ENCODE data around the gene APOBEC3H. TPM values are rescaled to one million over a fixed set of nuclear protein-coding genes. Genes with fewer than 3 reads are reported as not detected.

Gene APOBEC3H
- total RNA-seq, 2 experiments from 2014 or later = 82.8 to 89.7 TPM

- POLR2A ChIA-PET = no interaction called here
- H3K27me3 Mint-ChIP-seq (ENCODE audit: low read depth) = no peaks in the 10 kb centered on the region
- CTCF ChIA-PET = no interaction called here
- peaks cover 84% of the 10 kb centered on the region for H3K4me1 Mint-ChIP-seq (ENCODE audit: low read depth)
- H3K9me3 Mint-ChIP-seq (ENCODE audit: insufficient read depth) = no peaks in the 10 kb centered on the region
- peak overlapping the region; percentile 84 for H3K27ac Mint-ChIP-seq
- ATAC-seq (no peak), DNase-seq (no peak)
- peaks cover 83% of the 10 kb centered on the region for H3K36me3 Mint-ChIP-seq (ENCODE audit: low read depth)
- no peak overlapping the region for H3K4me3 Mint-ChIP-seq
Observed at GRCh38 chr22:39083212-39084165, 13.6 kb upstream of the APOBEC3H start.

DNA sequence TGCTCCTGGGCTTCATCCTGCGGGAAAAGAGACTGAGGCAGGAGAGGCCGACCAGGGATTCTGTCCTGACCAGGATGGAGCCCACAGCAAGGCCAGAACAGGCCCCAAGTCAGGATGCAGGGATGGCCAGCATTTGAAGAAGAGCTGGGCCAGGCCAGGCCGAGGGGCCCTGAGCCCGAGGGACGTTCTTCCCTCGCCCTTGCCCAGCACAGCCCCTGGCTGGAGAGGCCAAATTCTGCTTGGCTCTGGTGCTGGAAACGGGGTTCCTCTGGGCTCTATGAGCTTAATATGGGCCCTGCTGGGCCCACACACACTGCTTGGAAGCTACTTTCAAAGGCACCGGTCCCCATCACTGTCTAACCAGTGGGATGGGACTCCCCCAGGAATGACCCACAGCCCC is 12.4 kb upstream of the APOBEC3H start:
- Mint-ChIP-seq H3K36me3 (ENCODE audit: low read depth) (peaks cover 82% of the 10 kb centered on the region), H3K27me3 (ENCODE audit: low read depth) (no peaks in the 10 kb centered on the region), H3K27ac (peak overlapping the region; percentile 60), H3K4me1 (ENCODE audit: low read depth) (peaks cover 92% of the 10 kb centered on the region), H3K9me3 (ENCODE audit: insufficient read depth) (no peaks in the 10 kb centered on the region), H3K4me3 (no peak overlapping the region)
- no peak for ATAC-seq
- no peak for DNase-seq
- CTCF ChIA-PET = no interaction called here
- POLR2A ChIA-PET = interaction anchor here (0.7 to 1.4 kb wide), 3 partner anchors 13 to 307 kb away, joined by 3 to 4 read pairs (median 3); partner anchors contain the start of gene APOBEC3H

DNA sequence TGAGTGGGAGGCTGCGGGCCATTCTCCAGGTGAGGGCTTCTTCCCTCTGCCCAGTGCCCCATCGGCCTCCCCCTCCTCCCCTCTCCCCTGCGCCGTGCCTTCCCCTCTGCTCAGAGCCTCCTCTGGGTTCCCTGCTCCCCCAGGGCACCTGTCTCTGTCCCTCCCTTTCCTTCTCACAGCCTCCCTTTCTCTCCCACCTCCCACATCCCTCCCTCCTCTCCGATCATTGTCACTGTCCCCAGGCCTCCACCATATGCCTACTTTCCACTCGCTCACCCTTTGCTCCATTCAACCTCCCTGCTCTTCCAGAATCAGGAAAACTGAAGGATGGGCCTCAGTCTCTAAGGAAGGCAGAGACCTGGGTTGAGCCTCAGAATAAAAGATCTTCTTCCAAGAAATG is 9.9 kb upstream of the APOBEC3H start:
- peaks cover 94% of the 10 kb centered on the region for H3K4me1 Mint-ChIP-seq (ENCODE audit: low read depth)

GRCh38 chr22:39087881-39088684 is 9.0 kb upstream of the APOBEC3H start:
- no peak for DNase-seq
- Mint-ChIP-seq H3K27ac (peak overlapping the region; percentile 100), H3K4me3 (no peak overlapping the region), H3K9me3 (ENCODE audit: insufficient read depth) (no peaks in the 10 kb centered on the region), H3K27me3 (ENCODE audit: low read depth) (no peaks in the 10 kb centered on the region), H3K36me3 (ENCODE audit: low read depth) (peaks cover 69% of the 10 kb centered on the region), H3K4me1 (ENCODE audit: low read depth) (peaks cover 94% of the 10 kb centered on the region)
- ChIA-PET POLR2A (interaction anchor here (1.0 to 2.2 kb wide), 5 partner anchors 9 to 383 kb away, joined by 3 to 8 read pairs (median 3); partner anchors contain the start of genes APOBEC3H and GTPBP1), CTCF (interaction anchor here (1.1 to 2.5 kb wide), 4 partner anchors 8 to 441 kb away, joined by 3 to 6 read pairs (median 5); no protein-coding TSS in a partner anchor)
- no peak for ATAC-seq

More for the DNA sequence above, 9.9 kb upstream of the APOBEC3H start:
- no peaks in the 10 kb centered on the region for H3K27me3 Mint-ChIP-seq (ENCODE audit: low read depth)
- DNase-seq (no peak), ATAC-seq (no peak)
- POLR2A ChIA-PET = interaction anchor here (2.2 kb wide), 1 partner anchor 12 kb away, joined by 8 read pairs; no protein-coding TSS in a partner anchor
- CTCF ChIA-PET = no interaction called here
- H3K4me3 Mint-ChIP-seq = no peak overlapping the region
- no peaks in the 10 kb centered on the region for H3K9me3 Mint-ChIP-seq (ENCODE audit: insufficient read depth)
- H3K36me3 Mint-ChIP-seq (ENCODE audit: low read depth) = peaks cover 76% of the 10 kb centered on the region
- peak overlapping the region; percentile 94 for H3K27ac Mint-ChIP-seq

DNA sequence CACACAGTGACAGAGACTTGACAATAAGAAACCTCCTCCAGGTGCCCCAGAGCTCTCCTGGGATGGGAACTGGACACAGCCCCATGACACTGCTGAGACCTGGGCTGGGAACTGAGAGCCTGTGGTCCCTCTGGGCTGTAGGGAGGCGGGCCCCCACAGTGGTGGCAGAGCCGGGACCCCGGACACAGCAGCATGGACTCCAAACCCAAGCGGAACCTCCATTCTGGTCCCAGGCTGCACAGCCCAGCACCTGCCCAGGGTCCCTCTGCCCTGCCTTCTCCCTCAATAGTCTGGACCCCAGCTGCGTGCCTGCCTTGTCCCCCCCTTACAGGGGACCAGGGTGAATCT is 8.4 kb upstream of the APOBEC3H start:
- no peak for ATAC-seq
- H3K4me3 Mint-ChIP-seq = no peak overlapping the region
- CTCF ChIA-PET = interaction anchor here (1.1 to 2.5 kb wide), 5 partner anchors 9 to 440 kb away, joined by 3 to 7 read pairs (median 5); partner anchors contain the start of gene APOBEC3G
- DNase-seq = no peak
- peaks cover 93% of the 10 kb centered on the region for H3K4me1 Mint-ChIP-seq (ENCODE audit: low read depth)
- peaks cover 63% of the 10 kb centered on the region for H3K36me3 Mint-ChIP-seq (ENCODE audit: low read depth)
- no peaks in the 10 kb centered on the region for H3K27me3 Mint-ChIP-seq (ENCODE audit: low read depth)
- H3K27ac Mint-ChIP-seq = peak overlapping the region; percentile 100
- no peaks in the 10 kb centered on the region for H3K9me3 Mint-ChIP-seq (ENCODE audit: insufficient read depth)
- POLR2A ChIA-PET = interaction anchor here (1.0 to 2.2 kb wide), 5 partner anchors 8 to 383 kb away, joined by 3 to 8 read pairs (median 3); partner anchors contain the start of genes APOBEC3H and GTPBP1

- Mint-ChIP-seq H3K4me3 (peak overlapping the region; percentile 74), H3K9me3 (ENCODE audit: insufficient read depth) (no peaks in the 10 kb centered on the region), H3K4me1 (ENCODE audit: low read depth) (peaks cover 98% of the 10 kb centered on the region), H3K27ac (peak overlapping the region; percentile 100), H3K27me3 (ENCODE audit: low read depth) (no peaks in the 10 kb centered on the region), H3K36me3 (ENCODE audit: low read depth) (peaks cover 64% of the 10 kb centered on the region)
- ChIA-PET POLR2A (interaction anchor here (0.7 to 1.6 kb wide), 6 partner anchors 9 to 385 kb away, joined by 3 to 6 read pairs (median 4); partner anchors contain the start of gene GTPBP1), CTCF (interaction anchor here (1.4 to 2.5 kb wide), 4 partner anchors 12 to 220 kb away, joined by 3 to 7 read pairs (median 4); partner anchors contain the start of gene APOBEC3G)
- DNase-seq (no peak), ATAC-seq (no peak)
Observed at GRCh38 chr22:39089928-39090327, 7.1 kb upstream of the APOBEC3H start.

- ATAC-seq = peak; percentile 84
- POLR2A ChIA-PET = interaction anchor here (1.0 to 1.5 kb wide), 6 partner anchors 9 to 334 kb away, joined by 3 to 6 read pairs (median 4); no protein-coding TSS in a partner anchor
- peaks cover 59% of the 10 kb centered on the region for H3K36me3 Mint-ChIP-seq (ENCODE audit: low read depth)
- H3K4me3 Mint-ChIP-seq = peak overlapping the region; percentile 74
- CTCF ChIA-PET = interaction anchor here (0.6 to 1.9 kb wide), 6 partner anchors 10 to 106 kb away, joined by 3 to 7 read pairs (median 4); partner anchors contain the start of gene APOBEC3G
- no peaks in the 10 kb centered on the region for H3K27me3 Mint-ChIP-seq (ENCODE audit: low read depth)
- H3K27ac Mint-ChIP-seq = peak overlapping the region; percentile 100
- H3K4me1 Mint-ChIP-seq (ENCODE audit: low read depth) = peaks cover 99% of the 10 kb centered on the region
- DNase-seq = peak; percentile 95
- no peaks in the 10 kb centered on the region for H3K9me3 Mint-ChIP-seq (ENCODE audit: insufficient read depth)
Observed at GRCh38 chr22:39090426-39091064, 6.5 kb upstream of the APOBEC3H start.

DNA sequence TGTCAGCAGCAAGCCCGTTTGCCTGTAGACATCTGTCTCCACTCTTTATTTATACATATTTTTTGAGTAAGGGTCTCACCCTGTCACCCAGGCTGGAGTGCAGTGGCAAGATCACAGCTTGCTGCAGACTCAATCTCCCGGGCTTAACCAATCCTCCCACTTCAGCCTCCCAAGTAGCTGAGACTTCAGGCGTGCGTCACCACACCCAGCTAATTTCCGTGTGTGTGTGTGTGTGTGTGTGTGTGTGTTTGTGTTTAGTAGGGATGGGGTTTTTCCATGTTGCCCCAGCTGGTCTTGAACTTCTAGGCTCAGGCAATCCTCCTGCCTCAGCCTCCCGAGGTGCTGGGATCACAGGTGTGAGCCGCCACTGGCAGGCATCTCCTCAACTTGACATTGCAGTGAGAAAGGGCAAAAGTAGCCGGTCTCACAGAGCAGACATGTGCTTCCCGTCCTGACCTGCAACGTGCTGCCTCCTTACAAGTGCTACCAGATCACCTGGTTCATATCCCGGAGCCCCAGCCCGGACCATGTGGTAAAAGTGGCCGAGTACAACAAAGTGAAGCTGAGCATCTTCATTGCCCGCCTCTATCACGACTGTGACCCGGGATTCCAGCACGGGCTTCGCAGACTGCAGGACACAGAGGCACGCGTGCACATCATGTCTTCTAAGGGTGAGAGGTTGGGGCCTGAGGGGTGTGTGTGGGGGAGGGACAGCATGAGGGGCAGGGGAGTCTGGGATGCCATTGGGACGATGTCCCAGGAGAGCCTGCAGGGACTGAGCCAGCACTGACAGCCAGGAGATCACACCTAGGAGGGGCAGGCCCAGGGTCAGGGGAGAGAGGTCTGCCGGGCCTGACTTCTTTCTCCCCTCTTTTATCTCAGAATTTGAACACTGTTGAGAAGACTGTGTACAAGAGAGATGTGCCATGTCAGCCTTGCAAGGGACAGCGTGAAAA is 5.6 kb upstream of the APOBEC3H start:
- CTCF ChIA-PET = interaction anchor here (0.6 to 1.7 kb wide), 3 partner anchors 9 to 107 kb away, joined by 3 to 4 read pairs (median 4); no protein-coding TSS in a partner anchor
- no peaks in the 10 kb centered on the region for H3K27me3 Mint-ChIP-seq (ENCODE audit: low read depth)
- no peaks in the 10 kb centered on the region for H3K9me3 Mint-ChIP-seq (ENCODE audit: insufficient read depth)
- POLR2A ChIA-PET = interaction anchor here (1.0 to 1.3 kb wide), 4 partner anchors 8 to 335 kb away, joined by 3 to 6 read pairs (median 3); no protein-coding TSS in a partner anchor
- peak overlapping the region; percentile 100 for H3K27ac Mint-ChIP-seq
- peaks cover 99% of the 10 kb centered on the region for H3K4me1 Mint-ChIP-seq (ENCODE audit: low read depth)
- ATAC-seq = no peak
- no peak for DNase-seq
- H3K36me3 Mint-ChIP-seq (ENCODE audit: low read depth) = peaks cover 50% of the 10 kb centered on the region
- H3K4me3 Mint-ChIP-seq = peak overlapping the region; percentile 74

DNA sequence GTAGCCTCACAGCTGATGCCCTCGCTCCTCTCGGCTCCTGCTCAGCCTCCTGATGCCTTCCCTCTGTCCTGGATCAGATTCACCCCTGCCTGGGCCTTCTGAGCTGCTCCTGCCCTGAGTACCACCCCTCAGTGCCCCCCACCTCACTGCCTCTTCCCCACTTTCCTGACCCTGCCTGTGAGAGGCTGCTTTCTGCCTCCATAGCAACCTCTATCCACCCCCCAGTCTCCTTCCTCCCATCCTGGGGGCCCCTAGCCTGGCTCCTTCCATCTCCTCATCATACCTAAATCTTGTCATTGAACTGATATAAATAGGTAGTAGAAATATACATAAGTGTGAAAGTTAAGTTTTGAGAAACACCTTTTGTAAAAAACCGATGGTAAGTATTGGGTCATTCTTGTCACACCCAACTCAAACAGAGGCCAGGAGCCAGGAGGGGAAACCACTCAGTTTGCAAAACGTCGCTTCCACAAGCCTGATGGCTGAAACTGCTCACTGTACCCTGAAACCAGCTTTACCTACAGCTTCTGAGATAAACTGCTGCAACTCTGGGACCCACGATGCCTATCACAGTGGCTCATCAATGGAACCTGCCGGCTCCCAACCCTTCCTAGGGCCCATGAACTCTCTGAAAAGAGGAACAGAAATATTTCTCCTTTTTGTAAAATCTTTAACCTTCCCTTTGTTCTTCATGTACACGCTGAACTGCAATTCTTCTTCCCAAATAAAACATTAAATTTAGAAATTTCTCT is 4.8 kb upstream of the APOBEC3H start:
- DNase-seq (no peak), ATAC-seq (no peak)
- Mint-ChIP-seq H3K27ac (peak overlapping the region; percentile 100), H3K4me1 (ENCODE audit: low read depth) (peaks cover 98% of the 10 kb centered on the region), H3K4me3 (peak overlapping the region; percentile 74), H3K9me3 (ENCODE audit: insufficient read depth) (no peaks in the 10 kb centered on the region), H3K27me3 (ENCODE audit: low read depth) (no peaks in the 10 kb centered on the region), H3K36me3 (ENCODE audit: low read depth) (peaks cover 45% of the 10 kb centered on the region)
- POLR2A ChIA-PET = interaction anchor here (1.0 kb wide), 1 partner anchor 26 kb away, joined by 3 read pairs; no protein-coding TSS in a partner anchor
- CTCF ChIA-PET = interaction anchor here (0.6 to 1.7 kb wide), 2 partner anchors 89 to 107 kb away, joined by 3 to 4 read pairs; no protein-coding TSS in a partner anchor

Data from activated CD8-positive, alpha-beta T cell treated with anti-CD3 and anti-CD28 coated beads, Interleukin-2, amount 10 ng/mL, durations not matched to agents 7 days and 5 days (primary cell).